Body of pancreas (tissue), 4 donors: Measurements from ENCODE around the gene MYO16.

ENCODE experiments used
- POLR2A ChIP-seq, 3 donors: fragments of 450-650 bp; IDR thresholded peaks; one replicate each; pipeline ENCODE4 v1.6.1; 2016; ENCODE audit warnings: antibody characterized with exemption in 3 of 3, mild to moderate bottlenecking in 2 of 3
- TF ChIP-seq, protein P1 (sequence below), 7 experiments: fragments of 450-650 bp in 4 of 7; fragments of 200-600 bp in 3 of 7; sonication (generic) in 3 of 7; IDR thresholded peaks; one replicate each; pipeline ENCODE4 v1.5.1; 2016 to 2019; ENCODE audit warnings: antibody characterized with exemption in 7 of 7

DNA sequence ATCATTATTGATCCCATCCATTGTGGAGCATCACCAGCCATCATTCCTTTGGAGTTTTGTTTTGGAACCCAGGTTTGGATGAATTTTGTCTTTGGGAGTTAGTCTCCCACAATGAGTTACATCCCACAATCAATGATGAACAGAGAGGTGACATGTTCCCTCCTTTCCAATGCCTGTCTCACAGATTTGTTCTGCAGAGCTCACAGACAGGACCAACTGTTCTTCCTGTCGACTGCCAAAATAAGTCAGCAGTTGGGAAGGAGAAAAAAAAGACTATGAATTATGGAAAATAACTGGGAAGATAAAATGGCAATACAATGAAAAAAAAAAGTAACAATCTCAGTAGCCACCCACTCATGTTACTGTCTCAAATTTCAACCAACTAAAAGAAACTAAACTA lies 489.1 kb downstream of the MYO16 start:
- TF ChIP-seq, protein P1, sequence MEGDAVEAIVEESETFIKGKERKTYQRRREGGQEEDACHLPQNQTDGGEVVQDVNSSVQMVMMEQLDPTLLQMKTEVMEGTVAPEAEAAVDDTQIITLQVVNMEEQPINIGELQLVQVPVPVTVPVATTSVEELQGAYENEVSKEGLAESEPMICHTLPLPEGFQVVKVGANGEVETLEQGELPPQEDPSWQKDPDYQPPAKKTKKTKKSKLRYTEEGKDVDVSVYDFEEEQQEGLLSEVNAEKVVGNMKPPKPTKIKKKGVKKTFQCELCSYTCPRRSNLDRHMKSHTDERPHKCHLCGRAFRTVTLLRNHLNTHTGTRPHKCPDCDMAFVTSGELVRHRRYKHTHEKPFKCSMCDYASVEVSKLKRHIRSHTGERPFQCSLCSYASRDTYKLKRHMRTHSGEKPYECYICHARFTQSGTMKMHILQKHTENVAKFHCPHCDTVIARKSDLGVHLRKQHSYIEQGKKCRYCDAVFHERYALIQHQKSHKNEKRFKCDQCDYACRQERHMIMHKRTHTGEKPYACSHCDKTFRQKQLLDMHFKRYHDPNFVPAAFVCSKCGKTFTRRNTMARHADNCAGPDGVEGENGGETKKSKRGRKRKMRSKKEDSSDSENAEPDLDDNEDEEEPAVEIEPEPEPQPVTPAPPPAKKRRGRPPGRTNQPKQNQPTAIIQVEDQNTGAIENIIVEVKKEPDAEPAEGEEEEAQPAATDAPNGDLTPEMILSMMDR (IDR thresholded peaks at IDR 0.05): no peak
- no peak for TF ChIP-seq POLR2A (IDR thresholded peaks at IDR 0.05)
